Measurements from ENCODE around the gene ZNF76. TPM values are rescaled to one million over a fixed set of nuclear protein-coding genes. Genes with fewer than 3 reads are reported as not detected.
A peak's percentile ranks its signal among the peaks of the same experiment; 100 is the strongest.

ZNF76 gene
- total RNA-seq, 5 donors from 2014 or later (not counting 1 experiment from before 2014, with no cell fraction given) = 72.7 to 91.3 (median 84.8) TPM

DNA sequence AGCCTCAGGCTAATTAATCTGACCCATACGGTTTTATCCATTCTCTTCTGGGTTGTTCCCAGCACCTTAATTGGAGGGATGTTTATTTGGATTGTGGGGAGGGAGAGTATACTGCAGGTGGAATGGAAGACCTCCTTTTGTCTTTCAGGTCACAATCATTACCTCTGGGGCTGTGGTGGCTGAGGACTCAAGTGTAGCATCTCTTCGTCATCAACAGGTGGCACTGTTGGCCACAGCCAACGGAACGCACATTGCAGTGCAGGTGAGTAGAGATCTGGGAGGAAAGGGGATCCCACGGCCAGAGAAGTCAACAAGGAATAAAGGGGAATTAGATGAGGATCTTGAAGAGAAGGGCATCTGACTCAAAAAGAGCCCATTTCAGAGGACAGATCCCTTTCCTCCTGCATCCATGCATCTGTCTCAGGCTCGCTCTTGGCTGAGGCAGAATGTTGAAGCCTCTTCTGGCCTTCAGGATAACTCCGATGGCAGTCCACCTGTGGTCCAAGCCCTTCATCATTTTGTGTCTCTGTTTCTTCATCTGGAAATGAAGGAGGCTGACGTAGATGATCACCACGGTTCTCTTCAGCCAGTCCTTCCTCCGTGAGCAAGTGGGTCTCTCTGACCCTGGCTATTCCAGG is 34.9 kb downstream of the ZNF76 start:
- peak overlapping the region; percentile 18 to 19 for H3K27ac Mint-ChIP-seq
- H3K27ac ChIP-seq (ENCODE audit: low read length) = no peak overlapping the region
- H3K9me3 Mint-ChIP-seq = no peaks in the 10 kb centered on the region
- no peak overlapping the region for H3K4me3 Mint-ChIP-seq
- H3K4me3 ChIP-seq (ENCODE audit: control insufficient read depth in 1 of 2, extremely low read depth in 1 of 2, low read length in 1 of 2) = no peak overlapping the region
- no peaks in the 10 kb centered on the region for H3K9me3 ChIP-seq
- H3K4me1 Mint-ChIP-seq = peaks cover 15 to 21% (median 18%) of the 10 kb centered on the region in 3 donors
- H3K36me3 ChIP-seq (ENCODE audit: control insufficient read depth in 2 of 2, extremely low read depth in 1 of 2, insufficient read depth in 1 of 2, low read length in 1 of 2) = peaks cover 19 to 65% of the 10 kb centered on the region in 2 donors
- ChIA-PET CTCF (interaction anchor here in 1 of 2 donors (1.0 to 1.5 kb wide), 5 partner anchors 8 to 173 kb away, joined by 3 to 6 read pairs (median 5); partner anchors contain the start of gene RPL10A), POLR2A (interaction anchor here in 1 of 2 donors (0.7 kb wide), 1 partner anchor 464 kb away, joined by 4 read pairs; no protein-coding TSS in a partner anchor)
- DNase-seq = peak in 29 of 35 experiments; percentile 25 to 82 (median 47)
- no peaks in the 10 kb centered on the region for H3K27me3 ChIP-seq (replicated peaks in 1 of 2; ENCODE audit: control insufficient read depth in 2 of 2, extremely low read depth in 1 of 2, insufficient read depth in 2 of 2, low read length in 1 of 2)
- 98% methylated on average over 5 of the region's 10 CpGs for WGBS (ENCODE audit: insufficient coverage)
- ATAC-seq (replicated peaks in 1 of 4) = peak in 3 of 4 experiments; percentile 37 to 47 (median 46)
- peaks cover 28% of the 10 kb centered on the region for H3K36me3 Mint-ChIP-seq
- H3K27me3 Mint-ChIP-seq = no peaks in the 10 kb centered on the region
- H3K4me1 ChIP-seq (ENCODE audit: control insufficient read depth in 1 of 2, extremely low read depth in 1 of 2, insufficient read depth in 2 of 2, low read length in 2 of 2) = peaks cover 8 to 12% of the 10 kb centered on the region in 2 experiments

- H3K4me3 Mint-ChIP-seq = no peak overlapping the region
- no peak for DNase-seq
- Histone ChIP-seq H3K4me3 (ENCODE audit: control insufficient read depth in 1 of 2, extremely low read depth in 1 of 2, low read length in 1 of 2) (no peak overlapping the region), H3K9me3 (no peaks in the 10 kb centered on the region), H3K27ac (ENCODE audit: low read length) (no peak overlapping the region), H3K27me3 (replicated peaks in 1 of 2; ENCODE audit: control insufficient read depth in 2 of 2, extremely low read depth in 1 of 2, insufficient read depth in 2 of 2, low read length in 1 of 2) (no peaks in the 10 kb centered on the region), H3K4me1 (ENCODE audit: control insufficient read depth in 1 of 2, extremely low read depth in 1 of 2, insufficient read depth in 2 of 2, low read length in 2 of 2) (peaks cover 11 to 18% of the 10 kb centered on the region in 2 experiments), H3K36me3 (ENCODE audit: control insufficient read depth in 2 of 2, extremely low read depth in 1 of 2, insufficient read depth in 1 of 2, low read length in 1 of 2) (peaks cover 19 to 59% of the 10 kb centered on the region in 2 donors)
- ChIA-PET POLR2A (no interaction called here), CTCF (interaction anchor here in 1 of 2 donors (0.9 to 1.0 kb wide), 2 partner anchors 30 to 158 kb away, joined by 3 read pairs; no protein-coding TSS in a partner anchor)
- H3K9me3 Mint-ChIP-seq = no peaks in the 10 kb centered on the region
- WGBS (ENCODE audit: insufficient coverage) = 100% methylated on average over 1 of the region's 2 CpGs
- no peaks in the 10 kb centered on the region for H3K27me3 Mint-ChIP-seq
- no peak overlapping the region for H3K27ac Mint-ChIP-seq
- H3K4me1 Mint-ChIP-seq = peaks cover 22 to 27% (median 24%) of the 10 kb centered on the region in 3 donors
- no peak for ATAC-seq (replicated peaks in 1 of 4)
- peaks cover 29% of the 10 kb centered on the region for H3K36me3 Mint-ChIP-seq
Observed at GRCh38 chr6:35295036-35295435, 35.5 kb downstream of the ZNF76 start.

DNA sequence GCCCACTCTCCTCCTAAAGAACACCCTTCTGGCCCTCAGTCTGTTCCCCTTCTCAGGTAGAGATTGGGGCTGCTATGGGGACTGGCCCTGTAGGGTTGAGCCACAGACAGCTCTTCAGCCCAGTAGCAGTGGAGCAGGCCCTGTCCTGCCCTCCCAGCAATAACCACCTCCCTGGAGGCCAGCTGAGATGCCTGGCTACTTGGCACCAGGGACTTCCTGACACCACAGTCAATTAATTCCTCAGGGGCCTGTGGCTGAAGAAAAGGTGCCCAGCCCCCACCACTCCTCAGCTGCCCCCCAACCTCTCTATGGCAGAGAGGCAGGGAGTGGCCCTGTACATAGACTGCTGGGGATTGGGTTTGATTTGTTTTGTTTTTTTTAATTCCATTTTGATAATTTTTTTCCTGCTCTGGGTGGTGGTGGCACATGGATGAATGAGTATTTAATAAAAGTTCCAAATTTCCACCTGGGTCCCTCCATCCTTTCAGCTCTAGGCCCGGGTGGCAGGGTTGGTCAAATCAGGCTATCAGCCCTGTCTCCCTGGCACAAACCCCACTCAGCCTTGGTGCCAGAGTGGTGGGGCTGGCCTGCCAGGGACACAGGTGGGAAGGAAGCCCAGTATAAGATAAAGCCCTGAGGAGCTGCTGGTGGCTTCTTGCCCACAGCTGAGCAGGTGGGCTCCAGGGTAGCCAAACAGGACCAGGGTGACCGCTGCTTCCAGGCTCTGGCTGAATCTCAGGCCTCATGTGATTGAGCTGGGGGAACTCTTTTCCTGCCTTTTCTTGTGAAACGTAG is 36.2 kb downstream of the ZNF76 start:
- H3K9me3 ChIP-seq = no peaks in the 10 kb centered on the region
- no peak for DNase-seq
- no peaks in the 10 kb centered on the region for H3K27me3 ChIP-seq (replicated peaks in 1 of 2; ENCODE audit: control insufficient read depth in 2 of 2, extremely low read depth in 1 of 2, insufficient read depth in 2 of 2, low read length in 1 of 2)
- ChIA-PET POLR2A (interaction anchor here in 1 of 2 donors (0.6 kb wide), 1 partner anchor 23 kb away, joined by 12 read pairs; no protein-coding TSS in a partner anchor), CTCF (interaction anchor here (0.7 to 6.4 kb wide), 9 partner anchors 14 to 157 kb away, joined by 3 to 37 read pairs (median 4); no protein-coding TSS in a partner anchor)
- H3K9me3 Mint-ChIP-seq = no peaks in the 10 kb centered on the region
- no CpG with 5 or more reads among the region's 3 CpGs for WGBS (ENCODE audit: insufficient coverage)
- no peak for ATAC-seq (replicated peaks in 1 of 4)
- no peak overlapping the region for H3K4me3 Mint-ChIP-seq
- H3K27ac Mint-ChIP-seq = peak overlapping the region in 1 of 2 donors; percentile 43
- H3K36me3 ChIP-seq (ENCODE audit: control insufficient read depth in 2 of 2, extremely low read depth in 1 of 2, insufficient read depth in 1 of 2, low read length in 1 of 2) = peaks cover 16 to 56% of the 10 kb centered on the region in 2 donors
- no peak overlapping the region for H3K27ac ChIP-seq (ENCODE audit: low read length)
- peaks cover 31% of the 10 kb centered on the region for H3K36me3 Mint-ChIP-seq
- no peak overlapping the region for H3K4me3 ChIP-seq (ENCODE audit: control insufficient read depth in 1 of 2, extremely low read depth in 1 of 2, low read length in 1 of 2)
- peaks cover 16 to 25% of the 10 kb centered on the region in 2 experiments for H3K4me1 ChIP-seq (ENCODE audit: control insufficient read depth in 1 of 2, extremely low read depth in 1 of 2, insufficient read depth in 2 of 2, low read length in 2 of 2)
- peaks cover 28 to 34% (median 31%) of the 10 kb centered on the region in 3 donors for H3K4me1 Mint-ChIP-seq
- no peaks in the 10 kb centered on the region for H3K27me3 Mint-ChIP-seq

DNA sequence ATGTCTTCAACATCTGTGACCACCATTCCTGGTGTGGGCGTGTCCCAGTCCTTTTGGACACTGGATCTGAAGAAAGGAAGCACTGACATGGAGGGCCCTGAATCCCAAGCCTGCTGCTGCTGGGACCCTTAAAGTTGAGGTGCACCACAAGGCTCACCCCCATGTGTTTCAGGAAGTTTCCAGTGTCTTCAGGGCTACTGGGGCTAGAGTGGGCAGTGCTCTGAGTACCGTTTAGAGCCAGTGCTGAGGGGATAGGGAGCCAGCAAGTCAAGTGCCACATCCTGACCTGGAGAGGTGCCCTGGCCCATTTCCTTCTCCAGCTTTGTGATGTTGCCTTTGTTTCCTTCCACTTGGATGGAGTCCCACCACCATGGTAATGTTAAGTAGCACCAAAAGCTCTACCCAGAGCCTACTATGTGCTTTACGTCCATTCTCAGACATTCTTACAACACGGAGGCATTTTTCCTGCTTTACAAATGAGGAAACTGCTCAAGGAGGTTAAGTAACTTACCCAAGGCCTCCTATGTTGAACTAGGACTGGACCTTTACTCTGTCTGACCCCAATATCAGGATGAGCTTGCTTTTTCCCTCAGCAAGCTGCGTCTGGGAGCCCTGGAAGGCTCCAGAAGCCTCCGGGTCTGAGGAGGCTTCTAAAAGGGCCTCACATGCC is 37.5 kb downstream of the ZNF76 start:
- H3K9me3 ChIP-seq = no peaks in the 10 kb centered on the region
- H3K27me3 ChIP-seq (replicated peaks in 1 of 2; ENCODE audit: control insufficient read depth in 2 of 2, extremely low read depth in 1 of 2, insufficient read depth in 2 of 2, low read length in 1 of 2) = no peaks in the 10 kb centered on the region
- ATAC-seq (replicated peaks in 1 of 4) = no peak
- CTCF ChIA-PET = interaction anchor here (0.6 to 6.4 kb wide), 10 partner anchors 13 to 154 kb away, joined by 3 to 37 read pairs (median 6); no protein-coding TSS in a partner anchor
- peak overlapping the region; percentile 96 to 97 for H3K27ac Mint-ChIP-seq
- peak overlapping the region; percentile 86 to 97 (median 90) for H3K4me3 Mint-ChIP-seq
- peak overlapping the region; percentile 93 for H3K27ac ChIP-seq (ENCODE audit: low read length)
- no peaks in the 10 kb centered on the region for H3K9me3 Mint-ChIP-seq
- H3K4me1 ChIP-seq (ENCODE audit: control insufficient read depth in 1 of 2, extremely low read depth in 1 of 2, insufficient read depth in 2 of 2, low read length in 2 of 2) = peaks cover 28 to 38% of the 10 kb centered on the region in 2 experiments
- no peaks in the 10 kb centered on the region for H3K27me3 Mint-ChIP-seq
- H3K36me3 ChIP-seq (ENCODE audit: control insufficient read depth in 2 of 2, extremely low read depth in 1 of 2, insufficient read depth in 1 of 2, low read length in 1 of 2) = peaks cover 9 to 42% of the 10 kb centered on the region in 2 donors
- no peak for DNase-seq
- WGBS (ENCODE audit: insufficient coverage) = 60% methylated on average over 6 of the region's 6 CpGs
- H3K36me3 Mint-ChIP-seq = peaks cover 24% of the 10 kb centered on the region
- H3K4me1 Mint-ChIP-seq = peaks cover 41 to 44% (median 44%) of the 10 kb centered on the region in 3 donors
- POLR2A ChIA-PET = no interaction called here
- H3K4me3 ChIP-seq (ENCODE audit: control insufficient read depth in 1 of 2, extremely low read depth in 1 of 2, low read length in 1 of 2) = peak overlapping the region in 1 of 2 donors; percentile 97

DNA sequence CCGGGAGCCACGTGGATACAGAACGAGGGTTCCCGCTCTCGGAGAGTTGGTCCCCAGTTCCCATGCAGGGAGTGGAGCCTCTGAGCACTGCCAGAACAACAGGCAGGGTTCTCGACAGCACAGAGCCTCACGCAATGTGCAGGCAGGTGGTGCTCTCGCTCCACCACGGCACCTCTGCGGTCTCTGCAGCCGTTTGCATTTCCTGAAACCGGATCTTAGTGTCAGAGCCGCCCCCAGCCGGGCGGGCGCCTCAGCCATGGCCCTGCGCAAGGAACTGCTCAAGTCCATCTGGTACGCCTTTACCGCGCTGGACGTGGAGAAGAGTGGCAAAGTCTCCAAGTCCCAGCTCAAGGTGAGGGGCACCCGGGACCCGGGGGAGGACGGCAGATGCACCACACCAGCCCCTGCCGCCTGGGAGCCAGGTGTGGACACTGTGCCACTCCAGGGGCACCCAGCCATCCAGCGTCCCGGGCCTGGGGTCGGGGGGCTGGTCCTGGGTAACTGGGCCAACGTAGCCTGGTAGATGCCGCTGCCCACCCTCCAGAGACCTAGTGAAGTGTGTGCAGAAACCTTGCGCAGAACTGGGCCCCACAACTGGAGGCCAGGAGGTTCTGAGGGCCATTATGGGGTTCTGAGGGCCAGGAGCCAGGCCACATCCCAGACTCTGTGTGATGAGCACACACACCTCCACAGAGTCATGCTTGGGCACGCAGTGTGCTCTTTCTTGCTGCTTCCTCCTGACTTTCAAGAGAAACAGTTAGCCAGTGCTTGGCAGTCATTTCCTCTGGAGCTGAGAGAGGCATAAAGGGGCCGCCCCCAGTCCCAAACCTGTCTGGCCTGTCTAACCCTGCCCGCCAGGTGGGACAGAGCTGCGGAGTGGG is 38.3 kb downstream of the ZNF76 start, which contains the start of gene DEF6:
Gene DEF6, plus strand, starts transcription at position 218 of the 881 bp plus-strand sequence. Its CDS starts 39 bp downstream, at position 257.
- Mint-ChIP-seq H3K4me3 (peak within 1 kb of the TSS; percentile 86 to 97 (median 90)), H3K27ac (peak within 1 kb of the TSS; percentile 96 to 97), H3K4me1 (peaks cover 48 to 52% (median 52%) of the 10 kb centered on the region in 3 donors), H3K27me3 (no peaks in the 10 kb centered on the region), H3K36me3 (peaks cover 23% of the 10 kb centered on the region), H3K9me3 (no peaks in the 10 kb centered on the region)
- peaks cover 34 to 45% of the 10 kb centered on the region in 2 experiments for H3K4me1 ChIP-seq (ENCODE audit: control insufficient read depth in 1 of 2, extremely low read depth in 1 of 2, insufficient read depth in 2 of 2, low read length in 2 of 2)
- CTCF ChIA-PET = interaction anchor here (0.5 to 6.4 kb wide), 13 partner anchors 13 to 777 kb away, joined by 3 to 37 read pairs (median 5); no protein-coding TSS in a partner anchor
- peak; percentile 76 to 86 (median 80) for ATAC-seq (replicated peaks in 1 of 4)
- POLR2A ChIA-PET = no interaction called here
- no peaks in the 10 kb centered on the region for H3K27me3 ChIP-seq (replicated peaks in 1 of 2; ENCODE audit: control insufficient read depth in 2 of 2, extremely low read depth in 1 of 2, insufficient read depth in 2 of 2, low read length in 1 of 2)
- H3K27ac ChIP-seq (ENCODE audit: low read length) = peak within 1 kb of the TSS; percentile 93
- peak; percentile 76 to 94 (median 85) for DNase-seq
- under 1% methylated on average over 32 of the region's 35 CpGs for WGBS (ENCODE audit: insufficient coverage)
- peaks cover 9 to 35% of the 10 kb centered on the region in 2 donors for H3K36me3 ChIP-seq (ENCODE audit: control insufficient read depth in 2 of 2, extremely low read depth in 1 of 2, insufficient read depth in 1 of 2, low read length in 1 of 2)
- peak within 1 kb of the TSS; percentile 70 to 97 for H3K4me3 ChIP-seq (ENCODE audit: control insufficient read depth in 1 of 2, extremely low read depth in 1 of 2, low read length in 1 of 2)
- H3K9me3 ChIP-seq = no peaks in the 10 kb centered on the region

Data from T-cell (primary cell).